ENCODE results near the gene CHCHD6.
"Not testable (repeated sequence)": the region's sequence is repeated elsewhere in the genome, so short reads cannot be mapped to it uniquely, and the experiment has no call there.

The CHCHD6 gene

DNA sequence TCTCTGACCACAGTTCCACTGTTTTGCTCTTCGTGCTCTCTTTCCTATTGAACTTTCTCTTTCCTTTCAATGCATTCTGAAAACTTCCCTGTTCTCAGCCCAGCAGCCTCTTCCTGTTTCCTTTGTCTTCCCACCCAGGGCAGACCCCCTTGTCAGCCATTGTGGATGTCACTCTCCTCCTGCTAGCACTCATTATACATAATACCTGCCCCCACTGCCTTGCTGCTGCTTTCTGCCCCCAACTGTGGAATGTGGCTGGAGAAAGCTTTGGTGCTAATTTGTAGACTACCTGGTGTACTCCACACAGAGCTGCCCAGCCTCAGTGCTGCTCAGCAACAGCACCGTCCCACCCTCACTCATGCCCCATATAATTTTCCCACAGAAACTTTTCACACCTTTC lies 80.2 kb downstream of the CHCHD6 start:
- no peak overlapping the region for H3K4me3 ChIP-seq (ENCODE audit: low read length)
- TF ChIP-seq, protein P1, sequence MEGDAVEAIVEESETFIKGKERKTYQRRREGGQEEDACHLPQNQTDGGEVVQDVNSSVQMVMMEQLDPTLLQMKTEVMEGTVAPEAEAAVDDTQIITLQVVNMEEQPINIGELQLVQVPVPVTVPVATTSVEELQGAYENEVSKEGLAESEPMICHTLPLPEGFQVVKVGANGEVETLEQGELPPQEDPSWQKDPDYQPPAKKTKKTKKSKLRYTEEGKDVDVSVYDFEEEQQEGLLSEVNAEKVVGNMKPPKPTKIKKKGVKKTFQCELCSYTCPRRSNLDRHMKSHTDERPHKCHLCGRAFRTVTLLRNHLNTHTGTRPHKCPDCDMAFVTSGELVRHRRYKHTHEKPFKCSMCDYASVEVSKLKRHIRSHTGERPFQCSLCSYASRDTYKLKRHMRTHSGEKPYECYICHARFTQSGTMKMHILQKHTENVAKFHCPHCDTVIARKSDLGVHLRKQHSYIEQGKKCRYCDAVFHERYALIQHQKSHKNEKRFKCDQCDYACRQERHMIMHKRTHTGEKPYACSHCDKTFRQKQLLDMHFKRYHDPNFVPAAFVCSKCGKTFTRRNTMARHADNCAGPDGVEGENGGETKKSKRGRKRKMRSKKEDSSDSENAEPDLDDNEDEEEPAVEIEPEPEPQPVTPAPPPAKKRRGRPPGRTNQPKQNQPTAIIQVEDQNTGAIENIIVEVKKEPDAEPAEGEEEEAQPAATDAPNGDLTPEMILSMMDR (conservative IDR thresholded peaks at IDR 0.05; ENCODE audit: low read length): no peak
- no peak for DNase-seq (ENCODE audit: low read depth)

DNA sequence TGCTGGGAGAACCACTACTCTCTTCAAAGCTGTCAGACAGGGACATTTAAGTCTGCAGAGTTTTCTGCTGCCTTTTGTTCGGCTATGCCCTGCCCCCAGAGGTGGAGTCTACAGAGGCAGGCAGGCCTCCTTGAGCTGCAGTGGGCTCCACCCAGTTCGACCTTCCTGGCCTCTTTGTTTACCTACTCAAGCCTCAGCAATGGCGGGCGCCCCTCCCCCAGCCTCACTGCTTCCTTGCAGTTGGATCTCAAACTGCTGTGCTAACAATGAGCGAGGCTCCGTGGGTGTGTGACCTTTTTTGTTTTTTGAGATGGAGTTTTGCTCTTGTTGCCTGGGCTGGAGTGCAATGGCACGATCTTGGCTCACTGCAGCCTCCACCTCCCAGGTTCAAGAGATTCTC lies 87.3 kb downstream of the CHCHD6 start:
- DNase-seq (ENCODE audit: low read depth); H3K4me3 ChIP-seq (ENCODE audit: low read length): not testable (repeated sequence)

DNA sequence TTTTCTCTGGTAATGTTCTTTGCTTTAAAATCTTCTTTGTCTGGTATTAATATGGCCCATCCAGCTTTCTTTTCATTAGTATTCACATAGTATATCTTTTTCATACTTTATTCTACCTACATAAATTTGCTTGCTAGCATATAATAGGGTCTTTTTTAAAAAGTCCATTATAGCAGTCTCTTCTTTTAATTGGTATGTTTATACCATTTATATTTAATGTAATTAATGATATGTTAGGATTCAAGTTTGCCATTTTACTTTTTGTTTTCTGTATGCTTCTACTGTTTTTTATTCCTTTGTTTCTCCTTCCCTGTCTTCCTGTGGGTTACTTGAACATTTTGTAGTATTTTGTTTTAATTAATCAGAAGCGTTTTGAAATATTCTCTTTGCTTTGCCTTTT lies 89.0 kb downstream of the CHCHD6 start:
- DNase-seq (ENCODE audit: low read depth): no peak
- TF ChIP-seq, protein P1 (conservative IDR thresholded peaks at IDR 0.05; ENCODE audit: low read length): no peak
- no peak overlapping the region for H3K4me3 ChIP-seq (ENCODE audit: low read length)

DNA sequence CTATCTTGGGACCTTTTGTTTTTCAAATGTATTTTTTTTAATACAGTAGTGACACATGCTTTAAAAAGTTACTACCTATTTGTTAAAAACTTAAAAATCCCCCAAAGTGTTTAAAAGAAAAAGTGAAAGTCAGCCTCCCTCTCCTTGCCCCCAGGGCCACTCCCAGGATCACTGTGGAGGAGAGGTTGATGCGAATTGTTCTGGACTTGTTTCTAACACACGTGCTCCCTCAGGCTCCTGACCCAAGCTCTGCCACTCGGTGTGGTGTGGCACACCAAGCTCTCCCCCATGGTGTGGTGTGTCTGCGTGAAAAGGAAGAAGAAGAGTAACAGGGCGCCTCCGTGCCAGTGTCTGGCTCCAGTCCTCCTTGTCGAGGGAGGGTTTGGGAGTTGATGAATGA lies 93.5 kb downstream of the CHCHD6 start:
- DNase-seq (ENCODE audit: low read depth): no peak
- TF ChIP-seq, protein P1 (conservative IDR thresholded peaks at IDR 0.05; ENCODE audit: low read length): no peak

DNA sequence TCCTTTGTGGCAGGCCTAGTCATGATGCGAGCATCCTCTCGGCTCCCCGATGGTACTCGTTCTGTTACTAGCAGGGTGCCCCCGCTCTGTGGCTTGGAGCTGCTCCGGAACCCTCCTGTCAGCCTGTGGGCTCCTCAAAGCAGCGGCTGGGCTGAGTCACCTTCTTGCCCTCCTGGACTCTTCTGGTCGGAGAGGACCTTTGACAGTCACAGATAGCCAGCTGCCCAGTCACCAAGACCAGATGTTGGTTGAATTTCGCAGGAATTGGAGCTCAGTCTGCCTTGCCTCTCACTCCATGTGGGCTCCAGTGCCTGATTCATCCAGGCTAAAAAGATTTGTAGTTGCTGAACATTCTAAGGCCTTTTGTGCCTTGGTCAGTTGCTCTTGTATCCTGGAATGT lies 94.5 kb downstream of the CHCHD6 start:
- DNase-seq (ENCODE audit: low read depth): no peak
- no peak overlapping the region for H3K4me3 ChIP-seq (ENCODE audit: low read length)
- TF ChIP-seq, protein P1 (conservative IDR thresholded peaks at IDR 0.05; ENCODE audit: low read length): no peak

More for the DNA sequence above, 93.5 kb downstream of the CHCHD6 start:
- H3K4me3 ChIP-seq (ENCODE audit: low read length): no peak overlapping the region

DNA sequence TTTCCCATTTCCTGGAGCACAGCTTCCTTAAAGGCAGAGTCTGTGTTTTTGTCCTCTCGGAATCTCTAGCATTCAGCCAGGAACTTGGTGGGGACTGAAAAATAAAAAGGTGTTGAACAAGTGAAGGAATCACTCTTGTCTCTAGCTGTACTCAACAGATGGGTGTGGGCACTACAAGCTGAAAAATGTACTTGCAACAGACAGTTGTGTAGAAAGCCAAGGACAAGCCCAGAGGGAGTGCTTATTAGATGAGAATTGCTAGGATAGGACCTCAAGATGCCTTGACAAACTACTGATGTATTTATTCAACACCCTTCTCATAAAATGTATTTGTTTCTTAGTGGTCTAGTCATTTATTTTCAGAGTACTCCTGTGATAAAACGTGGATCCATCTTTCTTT lies 95.1 kb downstream of the CHCHD6 start:
- TF ChIP-seq, protein P1 (conservative IDR thresholded peaks at IDR 0.05; ENCODE audit: low read length): no peak
- no peak overlapping the region for H3K4me3 ChIP-seq (ENCODE audit: low read length)
- no peak for DNase-seq (ENCODE audit: low read depth)

DNA sequence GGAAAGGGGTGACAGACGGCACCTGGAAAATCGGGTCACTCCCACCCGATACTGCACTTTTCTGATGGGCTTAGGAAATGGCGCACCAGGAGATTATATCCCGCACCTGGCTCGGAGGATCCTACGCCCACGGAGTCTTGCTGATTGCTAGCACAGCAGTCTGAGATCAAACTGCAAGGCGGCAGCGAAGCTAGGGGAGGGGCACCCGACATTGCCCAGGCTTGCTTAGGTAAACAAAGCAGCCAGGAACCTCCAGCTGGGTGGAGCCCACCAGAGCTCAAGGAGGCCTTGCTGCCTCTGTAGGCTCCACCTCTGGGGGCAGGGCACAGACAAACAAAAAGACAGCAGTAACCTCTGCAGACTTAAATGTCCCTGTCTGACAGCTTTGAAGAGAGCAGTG lies 97.3 kb downstream of the CHCHD6 start:
- H3K4me3 ChIP-seq (ENCODE audit: low read length); DNase-seq (ENCODE audit: low read depth): not testable (repeated sequence)

DNA sequence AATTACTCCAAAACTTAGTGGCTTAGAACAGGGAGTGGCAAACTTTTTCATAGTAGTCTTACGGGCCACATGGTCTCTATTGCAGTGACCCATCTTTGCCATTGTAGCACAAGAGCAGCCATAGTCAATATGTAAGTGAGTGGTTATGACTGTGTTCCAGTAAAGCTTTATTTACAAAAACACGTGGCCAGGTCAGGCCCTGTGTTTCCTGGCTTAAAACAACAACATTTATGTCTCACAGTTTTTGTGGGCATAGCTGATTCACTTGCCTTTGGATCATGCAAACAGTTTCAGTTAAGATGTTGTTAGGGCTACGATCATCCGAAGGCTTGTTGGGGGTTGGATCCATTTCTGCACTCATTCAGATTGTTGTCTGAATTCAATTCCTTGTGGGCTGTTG lies 103.8 kb downstream of the CHCHD6 start:
- TF ChIP-seq, protein P1 (conservative IDR thresholded peaks at IDR 0.05; ENCODE audit: low read length): no peak
- no peak overlapping the region for H3K4me3 ChIP-seq (ENCODE audit: low read length)
- no peak for DNase-seq (ENCODE audit: low read depth)
